HCT116 (cell line): Measurements from ENCODE around the gene PTDSS2. TPM values are rescaled to one million over a fixed set of nuclear protein-coding genes. Genes with fewer than 3 reads are reported as not detected.

Experiments used
- ATAC-seq: fragments of 200-7000 bp; cut with Tn5 transposase; 2 replicates; pipeline ENCODE4 v1.9.1; 2020; ENCODE audit warnings: mild to moderate bottlenecking, moderate library complexity
- BruUV-seq: library from RNA; stranded (reverse); fragments of 400-500 nt; replicated peaks from 2 replicates; lab custom pipeline; 2021; lab: Mats Ljungman, UMichigan
- CTCF ChIA-PET: fragments of 300-600 bp; sonication (Branson Sonifier 250); formaldehyde crosslinking; loops from one replicate; lab custom pipeline; 2021; ENCODE audit warnings: antibody characterized with exemption; lab: Charles Lee
- POLR2A ChIA-PET: fragments of 300-600, 350-600 bp; sonication (Branson Sonifier 250); formaldehyde crosslinking; loops from one replicate; lab custom pipeline; 2021; ENCODE audit warnings: antibody characterized with exemption; lab: Charles Lee
- RAD21 ChIA-PET, 2 experiments: fragments of 300-600 bp; sonication (Branson Sonifier 250); formaldehyde crosslinking; loops; one replicate each; lab custom pipeline; 2023; ENCODE audit warnings: low total read pairs in 2 of 2; ENCODE audit not compliant: uncharacterized antibody in 2 of 2, unreplicated experiment in 2 of 2, low non-redundant PET in 1 of 2; lab: Charles Lee
- DNase-seq: peaks from one replicate; pipeline ENCODE4 v3.0.0-alpha.2; 2010; ENCODE audit warnings: low read depth, low spot score
- H2AFZ ChIP-seq: fragments of 200-600 bp; shearing (Covaris generic), sonication (generic); 2 replicates; pipeline ENCODE4 v1.6.1; 2017; ENCODE audit warnings: low read depth, mixed run types, mixed read lengths, antibody characterized with exemption, low read length; ENCODE audit not compliant: poor library complexity, severe bottlenecking
- H3K27ac ChIP-seq: 2 replicates; pipeline ENCODE4 v1.5.1; 2012; ENCODE audit warnings: low read depth, low read length
- H3K27me3 ChIP-seq: fragments of 200-600 bp; sonication (generic); 2 replicates; pipeline ENCODE4 v1.6.1; 2016; ENCODE audit warnings: mixed run types, low read length, mixed read lengths; ENCODE audit not compliant: insufficient read depth
- H3K36me3 ChIP-seq, 2 experiments: fragments of 200-500 bp in 1 of 2; fragments of 200-600 bp in 1 of 2; sonication (Bioruptor generic) in 1 of 2; sonication (generic) in 1 of 2; 2 replicates each; pipeline versions ENCODE4 v1.5.1 to v1.6.1; 2014 to 2016; ENCODE audit warnings: low read length in 2 of 2, inconsistent platforms in 1 of 2, mixed read lengths in 1 of 2, mixed run types in 1 of 2; ENCODE audit not compliant: insufficient read depth in 2 of 2, control insufficient read depth in 1 of 2
- H3K4me1 ChIP-seq, 2 experiments: fragments of 200-600 bp in 1 of 2; sonication (generic) in 1 of 2; 2 replicates each; pipeline versions ENCODE4 v1.5.1 to v1.6.1; 2012 to 2017; ENCODE audit warnings: low read length in 2 of 2, inconsistent platforms in 1 of 2, mild to moderate bottlenecking in 1 of 2, mixed read lengths in 1 of 2, mixed run types in 1 of 2, moderate library complexity in 1 of 2; ENCODE audit not compliant: insufficient read depth in 2 of 2, control insufficient read depth in 1 of 2
- H3K4me2 ChIP-seq: fragments of 200-600 bp; sonication (generic); 2 replicates; pipeline ENCODE4 v1.6.1; 2017; ENCODE audit warnings: mixed run types, low read length, mixed read lengths
- H3K4me3 ChIP-seq, 2 experiments: fragments of 200-600 bp in 1 of 2; sonication (generic) in 1 of 2; replicated peaks in 1 of 2; 2 replicates each; pipeline ENCODE4 v1.5.1; 2011 to 2016; ENCODE audit warnings: low read length in 2 of 2, control low read depth in 1 of 2, low read depth in 1 of 2, mild to moderate bottlenecking in 1 of 2, mixed read lengths in 1 of 2, mixed run types in 1 of 2
- H3K79me2 ChIP-seq: fragments of 200-600 bp; sonication (generic); 2 replicates; pipeline ENCODE4 v1.6.1; 2017; ENCODE audit warnings: mild to moderate bottlenecking, mixed run types, low read length, moderate library complexity, mixed read lengths; ENCODE audit not compliant: insufficient read depth
- H3K9ac ChIP-seq: fragments of 200-600 bp; sonication (generic); 2 replicates; pipeline ENCODE4 v1.6.1; 2016; ENCODE audit warnings: low read length, mixed read lengths
- H3K9me2 ChIP-seq: fragments of 200-600 bp; sonication (generic), shearing (Covaris generic); 2 replicates; pipeline ENCODE4 v1.6.1; 2017; ENCODE audit warnings: mixed run types, mild to moderate bottlenecking, moderate library complexity; ENCODE audit not compliant: insufficient read depth
- H3K9me3 ChIP-seq, 2 experiments: fragments of 200-500 bp in 1 of 2; fragments of 200-600 bp in 1 of 2; sonication (Bioruptor generic) in 1 of 2; sonication (generic) in 1 of 2; 2 replicates each; pipeline ENCODE4 v1.6.1; 2014 to 2017; ENCODE audit warnings: low read length in 2 of 2, mixed read lengths in 2 of 2, inconsistent platforms in 1 of 2, low read depth in 1 of 2, mild to moderate bottlenecking in 1 of 2, mixed run types in 1 of 2, moderate library complexity in 1 of 2; ENCODE audit not compliant: control insufficient read depth in 1 of 2, insufficient read depth in 1 of 2
- H4K20me1 ChIP-seq: fragments of 200-600 bp; sonication (generic), shearing (Covaris generic); 2 replicates; pipeline ENCODE4 v1.6.1; 2017; ENCODE audit warnings: mixed run types, mild to moderate bottlenecking, moderate library complexity; ENCODE audit not compliant: insufficient read depth
- ATF3 ChIP-seq: IDR thresholded peaks from 2 replicates; pipeline ENCODE4 v1.6.1; 2012
- CBX3 ChIP-seq: IDR thresholded peaks from 2 replicates; pipeline ENCODE4 v1.6.1; 2012; ENCODE audit warnings: low read depth
- ELF1 ChIP-seq: IDR thresholded peaks from 2 replicates; pipeline ENCODE4 v1.6.1; 2012; ENCODE audit warnings: low read depth, borderline replicate concordance
- EZH2 ChIP-seq: fragments of 200-600 bp; sonication (generic); IDR thresholded peaks from 2 replicates; pipeline ENCODE4 v1.6.1; 2017; ENCODE audit warnings: antibody characterized with exemption, mixed run types
- EZH2phosphoT487 ChIP-seq: fragments of 200-600 bp; IDR thresholded peaks from 2 replicates; pipeline ENCODE4 v1.6.1; 2018; ENCODE audit warnings: antibody characterized with exemption, borderline replicate concordance
- FOSL1 ChIP-seq: IDR thresholded peaks from 2 replicates; pipeline ENCODE4 v1.6.1; 2012; ENCODE audit warnings: low read depth
- JUND ChIP-seq: IDR thresholded peaks from 2 replicates; pipeline ENCODE4 v1.6.1; 2012
- POLR2A ChIP-seq: IDR thresholded peaks from 2 replicates; pipeline ENCODE4 v1.7.0; 2011; ENCODE audit warnings: borderline replicate concordance; ENCODE audit not compliant: insufficient read depth, insufficient read length; ENCODE audit errors: extremely low read depth
- RAD21 ChIP-seq: IDR thresholded peaks from 2 replicates; pipeline ENCODE4 v1.6.1; 2012; ENCODE audit warnings: low read depth, mild to moderate bottlenecking
- REST ChIP-seq: IDR thresholded peaks from 2 replicates; pipeline ENCODE4 v1.6.1; 2012; ENCODE audit warnings: low read depth
- SIN3A ChIP-seq: IDR thresholded peaks from 2 replicates; pipeline ENCODE4 v1.6.1; 2012; ENCODE audit warnings: low read depth
- SP1 ChIP-seq: IDR thresholded peaks from 2 replicates; pipeline ENCODE4 v1.6.1; 2012; ENCODE audit warnings: low read depth
- YY1 ChIP-seq: IDR thresholded peaks from 2 replicates; pipeline ENCODE4 v1.6.1; 2011; ENCODE audit warnings: low read length, low read depth, moderate library complexity, mild to moderate bottlenecking; ENCODE audit not compliant: insufficient replicate concordance; ENCODE audit errors: extremely low read depth
- ZFX ChIP-seq: fragments of 450-650 bp; IDR thresholded peaks from 2 replicates; pipeline ENCODE4 v1.6.1; 2017
- ZNF274 ChIP-seq: fragments of 200-500 bp; sonication (Bioruptor generic); IDR thresholded peaks from 2 replicates; pipeline ENCODE4 v1.6.1; 2014; ENCODE audit warnings: mild to moderate bottlenecking, low read depth, low read length, inconsistent platforms
- intact Hi-C: fragments of 100-400 bp; cut with micrococcal nuclease; formaldehyde crosslinking; loops from 2 replicates; pipeline ENCODE4 v1.10.0; 2022
- total RNA-seq: library from RNA; stranded (reverse); gene quantifications from one replicate; pipeline ENCODE4 v1.2.1, GENCODE V29; 2021; ENCODE audit not compliant: unreplicated experiment
- TF ChIP-seq, protein P1 (sequence below): IDR thresholded peaks from 2 replicates; pipeline ENCODE4 v1.6.1; 2012

Gene PTDSS2
- total RNA-seq, 1 experiment from 2014 or later, result 40.1 TPM

GRCh38 chr11:453564-453963 lies 3.5 kb downstream of the PTDSS2 start:
- Histone ChIP-seq H3K4me3 (no peak overlapping the region), H3K79me2 (peaks cover 91% of the 10 kb centered on the region), H3K27ac (no peak overlapping the region; the same call in 1 of the 2 replicates), H2AFZ (no peak overlapping the region), H3K4me2 (no peak overlapping the region), H4K20me1 (no peaks in the 10 kb centered on the region), H3K27me3 (no peaks in the 10 kb centered on the region), H3K4me1 (peaks cover 14 to 23% of the 10 kb centered on the region in 2 experiments), H3K9me2 (no peaks in the 10 kb centered on the region), H3K9me3 (no peaks in the 10 kb centered on the region), H3K9ac (no peak overlapping the region), H3K36me3 (peaks cover 11 to 26% of the 10 kb centered on the region in 2 experiments; a peak in 3 of 4 replicates)
- ATAC-seq (no peak), DNase-seq (no peak)
- ChIA-PET RAD21 (no interaction called here), CTCF (no interaction called here), POLR2A (no interaction called here)
- BruUV-seq, result no TSS peak
- no peak for TF ChIP-seq JUND
- TF ChIP-seq, protein P1, sequence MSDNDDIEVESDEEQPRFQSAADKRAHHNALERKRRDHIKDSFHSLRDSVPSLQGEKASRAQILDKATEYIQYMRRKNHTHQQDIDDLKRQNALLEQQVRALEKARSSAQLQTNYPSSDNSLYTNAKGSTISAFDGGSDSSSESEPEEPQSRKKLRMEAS, result no peak
- no peak for TF ChIP-seq ELF1
- no peak for TF ChIP-seq CBX3
- no peak for TF ChIP-seq YY1
- intact Hi-C loops, result loop anchor here (5.0 kb wide), 1 partner anchor 216 kb away; the partner anchor contains the start of genes PSMD13 and SIRT3

- CTCF ChIA-PET, result no interaction called here
- Histone ChIP-seq H3K27ac (no peak overlapping the region), H2AFZ (no peak overlapping the region), H3K4me2 (no peak overlapping the region), H3K36me3 (peaks cover 11 to 26% of the 10 kb centered on the region in 2 experiments; a peak in 3 of 4 replicates), H3K9me2 (no peaks in the 10 kb centered on the region), H3K9me3 (no peaks in the 10 kb centered on the region), H4K20me1 (no peaks in the 10 kb centered on the region), H3K27me3 (no peaks in the 10 kb centered on the region), H3K9ac (no peak overlapping the region), H3K79me2 (peaks cover 93% of the 10 kb centered on the region), H3K4me3 (no peak overlapping the region), H3K4me1 (peaks cover 9 to 18% of the 10 kb centered on the region in 2 experiments)
- POLR2A ChIA-PET, result no interaction called here
- RAD21 ChIA-PET, result no interaction called here
- no peak for DNase-seq
- no peak for ATAC-seq
- intact Hi-C loops, result loop anchor here (5.0 kb wide), 1 partner anchor 217 kb away; the partner anchor contains the start of genes PSMD13 and SIRT3
- no peak for TF ChIP-seq FOSL1
- TF ChIP-seq JUND, result no peak
- no peak for TF ChIP-seq EZH2
- TF ChIP-seq SIN3A, result no peak
- TF ChIP-seq, protein P1, result no peak
- TF ChIP-seq RAD21, result no peak
- TF ChIP-seq POLR2A, result no peak
- TF ChIP-seq ZNF274, result no peak
- no peak for TF ChIP-seq ATF3
- TF ChIP-seq ELF1, result no peak
- no peak for TF ChIP-seq EZH2phosphoT487
- no peak for TF ChIP-seq ZFX
- no peak for TF ChIP-seq REST
- TF ChIP-seq SP1, result no peak
- no TSS peak for BruUV-seq
Observed at GRCh38 chr11:454043-454442, 4.0 kb downstream of the PTDSS2 start.
